Activated CD4-positive, alpha-beta T cell treated with anti-CD3 and anti-CD28 coated beads, Interleukin-2, Interleukin-6, amounts not matched to agents 100 ng/mL and 50 ng/mL, durations not matched to agents 16 hours and 8 hours (primary cell): ENCODE measurements around the gene MTURN.
A peak's percentile ranks its signal among the peaks of the same experiment; 100 is the strongest.

Experiments
- DNase-seq: peaks from one replicate; pipeline ENCODE4 v3.0.0-alpha.2; 2020

Gene MTURN

GRCh38 chr7:30136743-30137485 is 2.1 kb downstream of the MTURN start:
- DNase-seq, result no peak

GRCh38 chr7:30139836-30140384 is 5.1 kb downstream of the MTURN start:
- DNase-seq, result no peak

GRCh38 chr7:30140456-30140855 is 5.7 kb downstream of the MTURN start:
- no peak for DNase-seq

GRCh38 chr7:30142710-30143109 is 7.9 kb downstream of the MTURN start:
- DNase-seq, result no peak

- DNase-seq, result no peak
These were observed 9.0 kb downstream of the MTURN start for GRCh38 chr7:30143748-30144251.

- no peak for DNase-seq
These were observed 10.0 kb downstream of the MTURN start for GRCh38 chr7:30144657-30145306.

GRCh38 chr7:30145426-30145970 is 10.7 kb downstream of the MTURN start:
- DNase-seq, result no peak

GRCh38 chr7:30146127-30146612 is 11.4 kb downstream of the MTURN start:
- DNase-seq, result no peak

GRCh38 chr7:30147223-30147622 is 12.4 kb downstream of the MTURN start:
- no peak for DNase-seq

- DNase-seq, result no peak
These were observed 13.0 kb downstream of the MTURN start for GRCh38 chr7:30147785-30148184.

GRCh38 chr7:30148426-30148825 is 13.6 kb downstream of the MTURN start:
- DNase-seq, result no peak

GRCh38 chr7:30148951-30149459 is 14.2 kb downstream of the MTURN start:
- DNase-seq, result no peak

GRCh38 chr7:30149640-30150272 is 15.0 kb downstream of the MTURN start:
- no peak for DNase-seq

GRCh38 chr7:30150711-30151110 is 15.9 kb downstream of the MTURN start:
- DNase-seq, result no peak

- no peak for DNase-seq
These were observed 19.4 kb downstream of the MTURN start for GRCh38 chr7:30154111-30154587.

GRCh38 chr7:30155481-30155880 is 20.7 kb downstream of the MTURN start:
- no peak for DNase-seq

- no peak for DNase-seq
These were observed 22.4 kb downstream of the MTURN start for GRCh38 chr7:30157204-30157603.

GRCh38 chr7:30159163-30159562 is 24.4 kb downstream of the MTURN start:
- DNase-seq, result no peak

GRCh38 chr7:30159698-30160143 is 24.9 kb downstream of the MTURN start:
- peak; percentile 53 for DNase-seq

- DNase-seq, result no peak
These were observed 25.5 kb downstream of the MTURN start for GRCh38 chr7:30160329-30160728.

- DNase-seq, result no peak
These were observed 27.3 kb downstream of the MTURN start for GRCh38 chr7:30162133-30162532.

- DNase-seq, result peak; percentile 32
These were observed 27.9 kb downstream of the MTURN start for GRCh38 chr7:30162622-30163124.
